Measurements from ENCODE around the gene OR51B6.
"Not testable (repeated sequence)": the region's sequence is repeated elsewhere in the genome, so short reads cannot be mapped to it uniquely, and the experiment has no call there.

The OR51B6 gene

GRCh38 chr11:5317292-5317691, 34.0 kb upstream of the OR51B6 start:
- H3K4me3 ChIP-seq (replicated peaks; ENCODE audit: low read depth, low read length): no peak overlapping the region
- TF ChIP-seq CTCF (IDR thresholded peaks at IDR 0.05; ENCODE audit: low read depth, low read length, missing control alignments): no peak
- DNase-seq (ENCODE audit: extremely low read depth, low read depth): no peak

GRCh38 chr11:5324197-5324596, 27.1 kb upstream of the OR51B6 start, which contains the start of gene OR51B2:
Gene OR51B2 (minus strand): TSS chr11:5324297. CDS start chr11:5324297, 0 bp downstream.
- no peak for DNase-seq (ENCODE audit: extremely low read depth, low read depth)
- H3K4me3 ChIP-seq (replicated peaks; ENCODE audit: low read depth, low read length): no peak within 1 kb of the TSS
- TF ChIP-seq CTCF (IDR thresholded peaks at IDR 0.05; ENCODE audit: low read depth, low read length, missing control alignments): no peak

- no peak for DNase-seq (ENCODE audit: extremely low read depth, low read depth)
- no peak for TF ChIP-seq CTCF (IDR thresholded peaks at IDR 0.05; ENCODE audit: low read depth, low read length, missing control alignments)
- no peak overlapping the region for H3K4me3 ChIP-seq (replicated peaks; ENCODE audit: low read depth, low read length)
Measured at GRCh38 chr11:5335170-5335569, 16.1 kb upstream of the OR51B6 start.

- no peak overlapping the region for H3K4me3 ChIP-seq (replicated peaks; ENCODE audit: low read depth, low read length)
- no peak for TF ChIP-seq CTCF (IDR thresholded peaks at IDR 0.05; ENCODE audit: low read depth, low read length, missing control alignments)
- no peak for DNase-seq (ENCODE audit: extremely low read depth, low read depth)
Measured at GRCh38 chr11:5336331-5336730, 15.0 kb upstream of the OR51B6 start.

- H3K4me3 ChIP-seq (replicated peaks; ENCODE audit: low read depth, low read length); DNase-seq (ENCODE audit: extremely low read depth, low read depth): not testable (repeated sequence)
Measured at GRCh38 chr11:5337253-5337652, 14.1 kb upstream of the OR51B6 start.

- H3K4me3 ChIP-seq (replicated peaks; ENCODE audit: low read depth, low read length): no peak overlapping the region
- TF ChIP-seq CTCF (IDR thresholded peaks at IDR 0.05; ENCODE audit: low read depth, low read length, missing control alignments): no peak
- DNase-seq (ENCODE audit: extremely low read depth, low read depth): no peak
Measured at GRCh38 chr11:5339771-5340322, 11.5 kb upstream of the OR51B6 start.

- no peak within 1 kb of the TSS for H3K4me3 ChIP-seq (replicated peaks; ENCODE audit: low read depth, low read length)
- no peak for DNase-seq (ENCODE audit: extremely low read depth, low read depth)
- no peak for TF ChIP-seq CTCF (IDR thresholded peaks at IDR 0.05; ENCODE audit: low read depth, low read length, missing control alignments)
Measured at GRCh38 chr11:5343474-5344335, 7.6 kb upstream of the OR51B6 start, which contains the start of gene OR51B5. Gene OR51B5 (minus strand): TSS chr11:5343524. CDS start chr11:5343524, 0 bp downstream.
